ENCODE data around the gene SALL2. TPM values are rescaled to one million over a fixed set of nuclear protein-coding genes. Genes with fewer than 3 reads are reported as not detected.

Gene SALL2
- polyA plus RNA-seq, 3 donors = 62.0 to 74.4 (median 63.7) TPM

DNA sequence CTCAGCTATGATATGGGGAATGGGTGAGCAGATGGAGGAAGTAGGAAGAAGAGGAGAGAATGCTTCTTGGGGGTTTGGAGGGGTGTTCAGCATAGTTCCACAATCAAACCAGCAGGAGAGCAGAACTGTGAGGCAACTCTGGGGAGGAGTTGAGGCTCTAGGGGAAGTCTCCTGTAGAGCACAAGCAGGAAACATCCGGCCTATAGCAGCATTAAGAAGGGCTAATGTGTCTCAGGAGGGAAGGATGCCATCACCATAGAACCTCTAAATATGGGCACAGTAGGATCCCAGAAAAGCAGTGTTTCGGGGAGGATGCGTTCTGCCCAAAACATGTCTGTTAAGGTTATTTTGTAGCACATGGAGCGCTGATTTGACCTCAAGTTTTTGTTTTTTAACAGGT is 8.4 kb upstream of the SALL2 start:
- DNase-seq = no peak

DNA sequence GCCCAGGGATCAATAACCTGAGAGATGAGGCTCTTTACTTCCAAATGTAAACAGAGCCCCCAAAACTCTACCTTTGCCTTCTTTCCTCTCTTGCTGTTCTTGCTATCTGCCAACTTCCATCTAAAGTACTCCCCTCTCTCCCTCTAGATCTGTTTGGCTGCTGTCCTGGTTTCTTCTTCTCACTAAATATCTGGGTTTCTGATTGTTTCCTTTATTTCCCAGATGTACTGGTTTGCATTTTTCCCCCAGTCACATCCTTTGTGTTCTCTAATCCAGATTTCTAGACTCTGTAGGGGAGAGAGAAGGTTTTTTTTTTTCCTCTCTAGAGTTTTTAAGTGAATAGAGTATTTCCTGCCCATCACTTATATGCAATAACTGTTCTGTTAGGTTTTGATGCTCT is 7.1 kb upstream of the SALL2 start:
- DNase-seq = no peak

DNA sequence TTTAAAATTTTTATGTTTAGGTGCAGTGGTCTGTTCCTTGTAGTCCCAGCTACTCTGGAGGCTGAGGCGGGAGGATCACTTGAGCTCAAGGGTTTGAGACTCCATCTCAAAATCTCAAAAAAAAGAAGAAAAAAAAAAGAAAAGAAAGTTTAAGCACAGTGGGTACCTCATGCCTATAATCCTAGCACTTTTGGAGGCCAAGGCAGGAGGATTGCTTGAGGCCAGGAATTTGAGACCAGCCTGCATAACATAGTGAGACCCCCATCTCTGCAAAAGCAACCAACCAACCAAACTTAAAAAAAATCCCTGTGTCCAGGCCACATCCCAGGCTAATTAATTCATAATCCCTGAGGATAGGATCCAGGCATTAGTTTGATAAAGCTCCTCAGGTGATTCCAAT is 3.4 kb upstream of the SALL2 start:
- DNase-seq = no peak

DNA sequence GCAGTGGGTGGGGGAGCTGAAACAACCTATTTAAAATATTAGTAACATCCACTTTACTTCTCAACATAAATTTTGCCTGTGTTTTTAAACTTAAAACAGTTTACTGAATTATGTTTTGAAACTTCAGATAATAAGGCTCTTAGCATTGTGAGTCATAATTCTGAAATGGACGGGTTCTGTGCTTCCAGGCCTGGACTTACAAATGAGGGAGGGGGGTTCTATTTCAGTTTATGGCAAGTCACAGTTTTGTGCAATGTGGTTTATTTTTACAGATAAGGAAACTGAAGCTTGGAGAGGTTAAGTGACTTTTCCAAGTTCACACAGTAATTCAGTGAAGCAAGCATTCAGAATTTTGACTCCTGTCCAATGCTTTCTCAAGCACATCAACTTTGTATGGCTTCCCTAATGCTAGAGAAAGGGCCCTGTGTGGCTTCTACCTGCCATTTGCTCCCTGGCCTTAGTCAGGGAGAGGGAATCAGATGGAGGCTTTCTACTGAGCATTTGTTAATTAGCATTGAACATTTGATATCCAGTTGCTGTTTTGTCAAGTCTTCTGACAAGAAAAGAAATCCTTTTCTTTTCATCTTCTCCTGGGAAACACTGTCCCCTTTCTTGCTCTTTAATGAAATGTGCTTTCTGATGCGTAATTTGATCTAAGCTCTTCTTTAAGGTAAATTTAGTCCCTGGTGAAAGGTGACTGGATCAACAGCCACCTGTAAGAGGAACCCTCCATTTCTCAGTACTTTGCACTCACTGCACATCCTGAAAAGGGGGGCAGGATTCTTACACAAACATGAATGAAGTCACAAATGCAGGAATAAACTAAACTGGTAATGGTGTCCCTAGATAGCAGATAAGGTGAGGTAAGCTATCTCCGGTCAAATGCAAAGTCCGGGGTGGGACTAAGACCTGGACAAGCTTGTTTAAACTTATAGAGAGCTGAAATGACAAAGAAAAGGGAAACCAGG is 2.5 kb upstream of the SALL2 start:
- DNase-seq = no peak

DNA sequence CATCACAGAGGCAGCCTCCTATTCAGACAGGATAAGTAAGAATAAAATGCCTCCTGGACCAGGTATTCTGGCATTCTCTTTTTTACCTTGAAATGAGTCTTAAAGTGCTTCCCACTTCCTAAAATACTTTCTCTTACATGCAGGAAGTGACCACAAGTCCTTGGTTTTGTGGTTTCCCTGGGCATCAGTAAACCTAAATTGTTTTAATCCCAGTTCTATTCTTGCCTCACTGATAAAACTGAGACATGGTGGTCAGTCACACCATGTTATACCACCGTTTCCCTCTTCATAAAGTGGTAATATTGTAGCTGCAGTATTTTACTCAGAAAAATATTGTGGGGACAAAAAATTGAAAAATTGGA is 1.2 kb upstream of the SALL2 start:
- no peak for DNase-seq

DNA sequence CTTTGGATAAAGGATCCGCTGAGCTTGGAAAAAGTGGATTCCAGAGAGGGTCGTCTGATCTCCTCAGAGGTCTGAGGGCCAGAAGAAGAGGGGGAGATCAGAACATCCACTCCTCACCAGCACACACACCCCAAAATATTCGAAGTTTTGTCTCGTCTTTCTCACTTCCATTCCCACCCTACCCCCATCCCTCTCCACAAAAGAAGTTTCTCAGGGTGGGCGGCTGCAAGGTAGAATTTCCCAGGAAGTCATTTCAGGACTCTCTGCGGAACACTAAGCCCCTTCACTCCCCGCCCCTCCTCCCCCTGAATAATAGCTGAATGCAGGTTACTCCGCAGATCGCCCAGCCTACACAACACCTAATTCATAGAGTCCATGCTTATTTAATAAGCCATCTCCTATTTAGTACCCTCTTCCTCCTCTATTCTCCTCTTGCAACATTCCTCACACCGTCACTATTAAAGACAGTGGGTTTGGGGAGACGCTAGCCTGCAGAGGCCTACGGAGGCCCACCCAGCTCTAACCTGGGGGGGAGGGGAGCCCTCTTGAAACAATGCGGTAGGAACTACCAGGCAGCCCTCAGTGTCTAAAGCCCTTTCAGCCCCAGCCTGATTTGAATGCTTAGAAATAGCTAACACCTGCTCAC is 649 bp upstream of the SALL2 start:
- peak; percentile 71 for DNase-seq

DNA sequence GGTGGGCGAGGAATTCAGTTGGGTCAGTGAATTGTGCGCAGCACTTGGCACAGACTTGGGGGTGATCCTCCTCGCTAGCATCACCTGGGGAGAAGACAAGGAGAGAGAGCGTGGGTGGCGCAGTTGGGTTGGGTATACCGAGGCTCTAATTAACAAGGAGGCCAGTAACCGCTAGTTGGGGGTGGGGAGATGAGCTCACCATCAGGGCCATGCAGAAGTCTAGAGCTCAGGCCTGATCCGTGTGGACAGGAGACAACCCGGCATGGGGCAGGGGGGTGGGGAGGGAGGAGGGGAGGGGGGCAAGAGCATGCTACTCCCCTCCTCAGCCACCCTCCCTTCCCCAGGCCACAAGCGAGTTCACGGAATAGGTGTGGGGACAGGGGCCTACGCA is 580 bp downstream of the SALL2 start:
- no peak for DNase-seq

DNA sequence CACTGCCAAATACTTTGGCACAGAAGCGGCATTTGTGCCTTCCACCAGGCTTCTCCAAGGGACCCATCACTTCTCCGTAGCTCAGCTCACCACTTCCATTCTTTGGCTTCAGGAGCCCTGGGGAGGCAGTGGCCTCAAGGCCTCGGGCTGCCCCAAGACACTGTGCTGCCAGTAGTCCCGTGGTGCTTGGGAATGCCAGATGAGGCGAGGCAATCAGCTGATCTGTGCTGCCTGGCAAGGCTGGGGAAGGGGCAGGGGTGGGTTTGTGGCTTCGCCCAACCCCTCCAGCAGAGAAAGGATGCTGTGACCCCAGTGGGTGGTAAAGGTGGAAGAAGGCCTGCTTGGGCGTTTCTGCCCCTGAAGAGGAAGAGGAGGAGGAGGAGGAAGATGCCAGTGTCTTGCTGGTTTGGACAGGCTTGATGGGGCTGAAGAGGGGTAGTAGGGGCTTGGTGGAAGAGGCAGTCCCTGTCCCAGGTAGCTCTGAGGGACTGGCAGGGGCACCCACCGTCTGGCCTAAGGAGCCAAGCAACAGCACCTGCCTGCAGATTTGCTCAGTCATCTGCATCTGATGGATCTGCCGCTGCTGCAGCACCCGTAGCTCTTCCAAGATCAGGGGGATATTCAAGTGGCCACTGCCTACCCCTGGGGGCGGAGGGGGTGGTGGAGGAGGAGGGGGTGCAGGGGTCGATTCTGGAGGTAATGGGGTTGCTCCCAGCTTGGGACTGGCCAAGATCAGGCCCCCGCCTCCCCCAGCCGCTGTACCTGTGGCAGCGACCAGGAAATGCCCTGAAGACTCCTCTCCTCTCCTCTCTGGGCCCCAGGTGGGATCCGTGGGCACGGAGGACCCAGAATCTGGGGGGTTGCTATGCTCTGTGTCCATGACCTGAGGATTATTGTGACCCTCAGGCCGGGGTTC is 1.3 kb downstream of the SALL2 start:
- no peak for DNase-seq

DNA sequence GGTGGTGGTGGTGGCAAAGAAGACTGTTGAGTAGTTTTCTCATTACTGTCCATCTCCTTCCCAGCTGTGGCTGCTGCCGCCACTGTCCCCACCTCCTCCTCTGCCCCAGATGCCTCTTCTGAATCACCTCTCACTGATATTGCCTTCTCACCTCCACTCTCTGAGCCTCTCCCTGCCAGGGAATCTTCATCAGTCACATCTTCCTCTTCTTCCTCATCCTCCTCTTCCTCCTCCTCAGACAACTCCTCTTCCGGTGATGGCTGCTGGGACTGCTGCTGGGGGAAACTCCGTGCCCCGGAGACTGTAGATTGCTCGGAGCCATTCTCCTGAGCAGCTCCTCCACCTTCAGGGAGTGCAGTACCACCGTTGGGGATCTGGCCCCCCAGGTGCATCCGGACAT is 2.9 kb downstream of the SALL2 start:
- no peak for DNase-seq

DNA sequence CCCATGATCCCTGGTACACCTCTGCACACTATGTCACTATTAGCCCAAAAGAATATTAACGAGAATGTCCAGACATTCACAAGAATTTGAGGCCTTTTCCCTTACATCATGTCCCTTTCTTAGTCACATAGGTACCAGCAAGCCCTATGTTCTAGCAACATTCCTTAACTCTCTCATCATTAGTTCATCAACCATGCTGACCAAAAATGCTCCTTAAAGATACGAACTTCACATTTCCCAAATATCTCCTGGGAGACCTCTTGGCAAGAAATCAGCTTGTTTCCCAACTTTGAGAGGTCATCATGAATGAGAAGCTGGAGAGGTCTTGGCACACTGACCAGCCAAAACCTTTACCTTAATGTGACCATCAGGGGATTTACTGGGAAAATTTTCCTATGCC is 4.6 kb downstream of the SALL2 start:
- no peak for DNase-seq

DNA sequence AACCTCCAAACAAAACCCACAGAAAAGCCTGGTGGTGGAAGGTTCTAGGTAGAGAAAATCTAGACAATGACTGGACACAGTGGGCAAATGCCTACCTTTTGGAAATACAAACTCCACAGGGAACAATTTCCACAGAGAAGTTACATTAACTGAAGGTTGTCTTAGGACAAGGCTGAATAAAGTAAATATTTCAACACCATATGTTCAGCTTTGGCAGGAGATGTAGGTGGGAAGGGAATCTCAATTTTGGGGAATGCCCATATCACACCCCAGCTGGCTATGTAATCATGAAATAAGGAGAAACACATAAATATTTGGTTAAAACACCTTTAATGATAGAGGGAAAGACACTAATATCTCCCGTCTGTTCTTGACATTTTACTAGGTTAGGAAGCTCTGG is 5.4 kb downstream of the SALL2 start:
- no peak for DNase-seq

DNA sequence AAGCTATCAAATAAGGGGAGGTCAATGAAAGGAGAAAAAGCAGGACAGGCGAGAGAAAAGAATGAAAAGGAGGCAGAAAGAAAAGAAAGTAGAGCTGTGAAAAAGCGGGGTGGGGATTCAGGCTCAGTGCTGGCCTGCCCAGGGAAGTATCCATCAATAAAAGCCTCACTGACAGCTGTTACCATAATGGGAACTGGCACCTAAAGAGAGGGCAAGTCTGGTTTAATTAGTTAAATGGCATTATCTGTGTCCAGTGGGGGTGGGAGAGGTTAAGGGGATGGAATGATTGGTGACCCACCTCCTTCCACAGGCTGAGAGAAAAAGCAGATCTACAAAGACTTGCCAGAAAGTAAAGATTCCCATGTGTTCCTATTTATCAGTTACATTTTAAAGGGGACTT is 7.4 kb downstream of the SALL2 start:
- no peak for DNase-seq

DNA sequence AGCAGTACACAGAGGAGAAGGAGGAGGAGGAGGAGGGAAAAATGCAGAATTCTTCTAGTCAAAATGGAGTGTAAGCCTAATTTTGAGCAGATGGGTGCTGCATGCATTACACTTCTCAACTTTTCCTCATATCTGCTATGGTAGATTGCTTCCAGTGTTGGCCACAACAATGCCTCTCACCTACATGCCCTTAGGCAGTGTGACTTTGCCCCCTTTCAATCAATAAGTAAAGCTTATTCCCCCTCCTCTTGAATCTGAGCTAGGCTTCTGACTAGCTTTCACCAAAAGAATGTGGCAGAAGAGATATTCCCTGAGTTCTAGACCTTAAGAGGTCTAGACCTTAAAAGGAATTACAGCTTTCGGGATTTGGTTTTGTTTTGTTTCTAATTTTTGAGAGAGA is 11.8 kb downstream of the SALL2 start:
- DNase-seq = no peak

DNA sequence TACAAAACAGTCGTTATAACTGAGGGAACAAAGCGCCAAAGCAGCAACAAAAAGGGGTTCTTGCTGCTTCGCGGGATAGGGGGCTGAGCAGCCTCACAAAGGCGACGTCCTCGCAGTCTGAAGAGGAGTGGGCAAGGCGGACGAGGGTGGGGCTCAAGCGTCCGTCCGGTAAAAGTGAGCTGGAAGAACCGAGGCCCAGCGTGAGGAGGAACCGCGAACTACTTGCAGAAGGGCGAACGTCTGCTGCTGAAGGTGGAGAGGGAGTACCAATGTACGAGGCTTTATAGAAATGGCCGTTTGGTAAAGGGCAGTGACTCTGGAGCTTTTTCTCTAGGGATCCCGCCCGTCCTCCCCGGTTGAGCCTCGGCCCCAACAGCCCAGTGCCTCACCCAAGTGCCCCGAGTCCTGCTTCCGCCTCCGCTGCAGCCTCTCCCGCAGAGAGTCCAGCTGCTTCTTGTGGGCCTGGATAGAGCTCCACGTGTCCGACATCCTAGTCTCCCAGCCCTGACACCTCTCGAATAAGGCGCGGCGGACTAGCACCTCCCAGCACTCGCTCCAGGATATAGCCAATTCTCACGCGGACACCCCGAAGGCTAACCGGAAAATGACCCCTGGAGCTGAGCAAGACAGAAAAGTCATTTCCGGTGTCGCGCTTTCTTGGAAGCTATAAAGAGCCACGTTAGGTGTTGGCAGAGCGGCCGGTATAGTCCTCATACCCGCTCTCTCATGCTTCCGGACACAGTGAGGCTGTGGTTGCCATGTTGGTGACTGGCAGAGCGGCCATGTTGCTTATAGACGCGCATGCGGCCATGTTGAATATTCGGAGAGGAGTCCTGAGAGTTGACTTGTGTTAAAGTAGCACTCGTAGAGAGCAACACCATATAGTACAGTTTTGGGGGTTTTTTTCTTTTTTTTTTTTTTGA is 15.2 kb downstream of the SALL2 start, which contains the start of gene METTL3:
Gene METTL3 (minus strand): TSS at position 606 of the 923 bp plus-strand sequence. CDS start 117 bp downstream, at position 489.
- peak; percentile 99 for DNase-seq

DNA sequence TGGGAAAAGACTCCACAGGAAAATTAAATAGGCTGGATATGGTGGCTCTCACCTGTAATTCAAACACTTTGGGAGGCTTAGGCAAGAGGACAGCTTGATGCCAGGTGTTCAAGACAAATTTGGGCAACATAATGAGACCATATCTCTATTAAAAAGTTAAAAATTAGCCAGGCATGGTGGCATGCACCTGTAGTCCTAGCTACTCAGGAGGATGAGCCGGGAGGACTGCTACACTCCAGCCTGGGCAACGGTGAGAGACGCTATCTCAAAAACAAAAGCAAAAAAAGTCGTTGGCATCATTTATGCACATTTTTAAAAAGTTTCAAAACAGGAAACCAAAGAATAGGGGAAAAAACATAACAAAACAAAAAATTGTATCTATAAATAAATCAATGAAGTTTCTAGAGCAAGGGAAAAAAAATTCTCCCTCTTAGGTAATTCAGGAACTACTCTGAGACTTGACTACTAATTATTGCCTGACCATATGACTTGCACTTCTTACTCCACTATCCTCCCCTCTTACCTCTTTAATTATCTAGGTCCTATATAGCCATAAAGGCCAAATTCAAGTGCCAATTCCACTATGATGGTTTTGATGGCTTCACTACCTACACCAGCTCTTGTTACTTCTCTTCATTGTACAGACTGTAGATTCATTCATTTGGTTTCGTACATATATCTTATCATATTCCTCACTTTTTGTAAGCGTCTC is 16.6 kb downstream of the SALL2 start:
- DNase-seq = no peak

DNA sequence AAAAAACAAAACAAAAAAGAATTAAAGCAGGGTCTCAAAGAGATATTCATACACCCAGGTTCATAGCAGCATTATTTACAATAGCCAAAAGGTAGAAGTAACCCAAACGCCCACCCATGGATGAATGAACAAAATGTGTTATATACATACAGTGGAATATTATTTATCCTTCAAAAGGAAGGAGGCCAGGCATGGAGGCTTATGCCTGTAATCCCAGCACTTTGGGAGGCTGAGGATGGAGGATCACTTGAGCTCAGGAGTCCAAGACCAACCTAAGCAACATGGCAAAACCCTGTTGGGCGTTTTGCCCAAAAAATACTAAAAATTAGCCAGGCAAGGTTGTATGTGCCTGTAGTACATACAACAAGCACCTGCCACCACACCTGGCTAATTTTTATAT is 19.6 kb downstream of the SALL2 start:
- DNase-seq = no peak

DNA sequence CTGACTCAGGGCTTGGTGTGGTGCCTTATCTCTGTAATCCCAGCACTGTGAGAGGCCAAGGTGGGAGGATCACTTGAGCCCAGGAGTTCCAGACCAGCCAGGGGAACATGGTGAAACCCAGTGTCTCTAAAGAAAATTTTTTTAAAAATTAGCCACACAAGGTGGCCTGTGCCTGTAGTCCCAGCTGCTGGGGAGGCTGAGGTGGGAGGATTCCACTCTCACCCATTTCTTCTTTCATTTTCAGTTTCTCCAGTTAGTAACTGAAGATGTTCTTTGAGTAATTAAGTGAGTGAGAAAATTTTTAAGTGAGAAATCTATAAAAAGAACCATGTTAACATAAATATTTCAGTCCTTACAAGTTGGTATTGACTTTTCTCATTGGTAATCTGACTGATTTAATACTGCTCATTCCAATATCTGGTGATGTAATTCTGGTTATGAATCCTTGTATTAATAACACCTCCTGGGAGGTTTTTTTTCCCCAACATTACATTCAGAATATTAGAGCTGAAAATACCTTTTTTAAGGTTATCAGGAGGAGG is 21.1 kb downstream of the SALL2 start:
- no peak for DNase-seq

DNA sequence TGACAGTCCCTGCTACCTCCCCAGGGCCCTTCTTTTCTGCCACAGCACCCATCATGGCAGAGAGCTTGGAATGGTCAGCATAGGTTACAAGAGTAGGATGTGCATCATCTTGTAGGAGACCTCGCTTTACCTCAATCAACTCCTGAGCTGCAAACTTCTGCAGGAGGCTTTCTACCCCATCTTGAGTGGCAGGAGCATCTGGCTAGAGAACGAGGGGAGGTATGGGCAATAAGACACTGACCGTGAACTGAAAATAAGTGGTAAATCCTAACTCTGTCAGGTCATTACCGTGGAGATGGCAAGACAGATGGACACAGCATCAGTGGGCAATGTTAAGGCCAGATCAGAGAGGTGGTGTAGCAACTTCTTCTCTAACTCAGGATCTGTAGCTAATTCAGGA is 22.8 kb downstream of the SALL2 start:
- no peak for DNase-seq

DNA sequence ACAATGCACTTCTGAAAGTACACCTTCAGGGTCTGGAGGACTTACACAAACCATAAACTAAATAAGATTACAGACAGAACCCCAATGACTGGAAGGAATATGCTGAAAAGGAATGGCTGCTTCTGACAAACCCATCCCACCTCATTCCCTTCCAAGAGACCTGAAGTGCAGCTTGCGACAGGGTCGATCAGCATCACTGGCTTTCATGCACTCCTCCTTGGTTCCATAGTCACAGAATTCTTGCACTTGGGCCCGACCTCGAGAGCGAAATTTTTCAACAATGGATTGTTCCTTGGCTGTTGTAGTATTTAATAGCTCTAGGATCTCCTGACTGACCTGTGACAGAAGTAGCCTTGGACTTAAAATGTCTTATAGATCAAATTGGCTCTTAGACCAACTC is 24.6 kb downstream of the SALL2 start:
- DNase-seq = no peak

All from renal pelvis (tissue), 4 donors.